Measurements from ENCODE around the gene FKBP1A. TPM values are rescaled to one million over a fixed set of nuclear protein-coding genes. Genes with fewer than 3 reads are reported as not detected.

Gene FKBP1A
- total RNA-seq, 1 experiment from 2014 or later: 209 TPM

DNA sequence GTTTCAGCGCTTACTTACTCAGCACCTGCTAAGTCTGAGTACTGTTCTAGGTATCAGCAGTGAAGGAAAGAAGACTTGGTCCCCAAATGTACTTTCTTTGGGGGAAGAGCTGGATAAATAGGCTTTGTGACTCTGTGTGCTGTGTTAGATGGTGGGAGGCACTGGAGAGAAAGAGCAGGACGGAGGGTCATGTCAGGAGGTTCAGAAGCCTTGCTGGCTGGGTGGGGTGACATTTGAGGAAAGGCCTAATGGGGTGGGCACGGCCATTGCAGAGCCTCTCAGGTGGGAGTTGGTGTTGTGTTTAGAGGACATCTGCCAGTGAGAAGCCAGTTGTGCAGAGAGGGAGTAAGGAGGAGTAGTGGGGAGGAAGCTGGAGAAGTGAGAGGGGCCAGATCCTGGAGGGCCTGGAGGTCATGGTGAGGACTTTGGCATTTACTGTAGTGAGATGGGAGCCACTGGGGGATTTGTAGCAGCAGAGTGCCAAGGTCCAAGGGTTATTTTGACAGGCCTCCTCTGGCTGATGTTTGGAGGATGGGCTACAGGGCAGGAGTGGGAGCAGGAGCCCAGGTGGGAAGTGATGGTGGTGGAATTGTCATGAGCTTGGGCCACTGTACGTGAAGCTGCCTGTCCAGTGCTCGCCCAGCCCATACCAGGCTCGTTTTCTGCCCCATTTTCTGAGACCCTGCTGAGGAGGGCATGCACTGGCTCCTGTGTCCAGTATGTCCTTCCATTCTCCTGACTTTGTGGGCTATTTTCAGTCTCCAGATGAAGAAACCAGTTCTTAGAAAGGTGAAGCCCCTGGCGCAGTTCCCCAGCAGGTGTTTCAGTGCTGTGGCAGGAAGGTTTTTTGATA, 64.8 kb downstream of the FKBP1A start:
- CTCF ChIA-PET: interaction anchor here (0.7 to 5.2 kb wide), 7 partner anchors 8 to 256 kb away, joined by 3 to 34 read pairs (median 4); partner anchors contain the start of gene NSFL1C
- Mint-ChIP-seq H3K4me1 (ENCODE audit: insufficient read depth, unreplicated experiment) (peaks cover 28% of the 10 kb centered on the region), H3K36me3 (ENCODE audit: insufficient read depth, unreplicated experiment) (peaks cover 4% of the 10 kb centered on the region), H3K9me3 (ENCODE audit: unreplicated experiment) (no peaks in the 10 kb centered on the region), H3K4me3 (ENCODE audit: unreplicated experiment) (no peak overlapping the region), H3K27ac (ENCODE audit: low read depth, unreplicated experiment) (no peak overlapping the region), H3K27me3 (ENCODE audit: insufficient read depth, unreplicated experiment) (no peaks in the 10 kb centered on the region)
- TF ChIP-seq, protein P1, sequence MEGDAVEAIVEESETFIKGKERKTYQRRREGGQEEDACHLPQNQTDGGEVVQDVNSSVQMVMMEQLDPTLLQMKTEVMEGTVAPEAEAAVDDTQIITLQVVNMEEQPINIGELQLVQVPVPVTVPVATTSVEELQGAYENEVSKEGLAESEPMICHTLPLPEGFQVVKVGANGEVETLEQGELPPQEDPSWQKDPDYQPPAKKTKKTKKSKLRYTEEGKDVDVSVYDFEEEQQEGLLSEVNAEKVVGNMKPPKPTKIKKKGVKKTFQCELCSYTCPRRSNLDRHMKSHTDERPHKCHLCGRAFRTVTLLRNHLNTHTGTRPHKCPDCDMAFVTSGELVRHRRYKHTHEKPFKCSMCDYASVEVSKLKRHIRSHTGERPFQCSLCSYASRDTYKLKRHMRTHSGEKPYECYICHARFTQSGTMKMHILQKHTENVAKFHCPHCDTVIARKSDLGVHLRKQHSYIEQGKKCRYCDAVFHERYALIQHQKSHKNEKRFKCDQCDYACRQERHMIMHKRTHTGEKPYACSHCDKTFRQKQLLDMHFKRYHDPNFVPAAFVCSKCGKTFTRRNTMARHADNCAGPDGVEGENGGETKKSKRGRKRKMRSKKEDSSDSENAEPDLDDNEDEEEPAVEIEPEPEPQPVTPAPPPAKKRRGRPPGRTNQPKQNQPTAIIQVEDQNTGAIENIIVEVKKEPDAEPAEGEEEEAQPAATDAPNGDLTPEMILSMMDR (IDR thresholded peaks at IDR 0.05; ENCODE audit: unreplicated experiment): no peak
- DNase-seq (ENCODE audit: unreplicated experiment): no peak
- intact Hi-C loops (cut with micrococcal nuclease): no loop called here
- POLR2A ChIA-PET: interaction anchor here (0.7 to 10.7 kb wide), 27 partner anchors 9 to 209 kb away, joined by 3 to 184 read pairs (median 5); partner anchors contain the start of genes FKBP1A, NSFL1C and PSMF1
- no TSS peak for BruUV-seq (replicated peaks)

DNA sequence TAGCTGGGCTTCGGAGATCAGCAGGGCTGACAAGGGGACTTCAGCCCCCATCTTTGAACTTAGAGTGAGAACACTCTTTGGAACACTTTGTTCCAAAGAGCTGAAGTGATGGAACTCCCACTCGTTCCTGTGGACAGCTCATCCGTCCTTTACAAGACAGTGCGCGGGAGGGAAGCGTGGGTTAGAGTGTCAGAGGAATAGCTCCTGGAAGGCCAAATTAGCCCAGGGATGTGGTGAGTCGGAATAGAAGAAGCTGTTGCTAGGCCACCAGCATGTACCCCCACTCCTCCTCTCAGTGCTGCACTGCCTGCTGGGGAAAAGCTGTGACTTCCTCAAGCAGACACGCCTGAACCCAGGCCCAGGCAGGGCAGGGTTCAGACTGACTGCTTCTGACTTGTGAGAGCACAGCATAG, 65.6 kb downstream of the FKBP1A start:
- intact Hi-C loops (cut with micrococcal nuclease): no loop called here
- no peak overlapping the region for H3K4me3 Mint-ChIP-seq (ENCODE audit: unreplicated experiment)
- H3K36me3 Mint-ChIP-seq (ENCODE audit: insufficient read depth, unreplicated experiment): no peaks in the 10 kb centered on the region
- no peaks in the 10 kb centered on the region for H3K9me3 Mint-ChIP-seq (ENCODE audit: unreplicated experiment)
- H3K27ac Mint-ChIP-seq (ENCODE audit: low read depth, unreplicated experiment): no peak overlapping the region
- no peaks in the 10 kb centered on the region for H3K27me3 Mint-ChIP-seq (ENCODE audit: insufficient read depth, unreplicated experiment)
- no peak for DNase-seq (ENCODE audit: unreplicated experiment)
- BruUV-seq (replicated peaks): no TSS peak
- peaks cover 32% of the 10 kb centered on the region for H3K4me1 Mint-ChIP-seq (ENCODE audit: insufficient read depth, unreplicated experiment)
- POLR2A ChIA-PET: interaction anchor here (0.5 to 10.7 kb wide), 20 partner anchors 9 to 400 kb away, joined by 3 to 184 read pairs (median 4); partner anchors contain the start of genes FKBP1A, NSFL1C and PSMF1
- TF ChIP-seq, protein P1 (IDR thresholded peaks at IDR 0.05; ENCODE audit: unreplicated experiment): no peak
- CTCF ChIA-PET: interaction anchor here (0.7 to 5.2 kb wide), 7 partner anchors 9 to 177 kb away, joined by 3 to 34 read pairs (median 4); partner anchors contain the start of gene NSFL1C

DNA sequence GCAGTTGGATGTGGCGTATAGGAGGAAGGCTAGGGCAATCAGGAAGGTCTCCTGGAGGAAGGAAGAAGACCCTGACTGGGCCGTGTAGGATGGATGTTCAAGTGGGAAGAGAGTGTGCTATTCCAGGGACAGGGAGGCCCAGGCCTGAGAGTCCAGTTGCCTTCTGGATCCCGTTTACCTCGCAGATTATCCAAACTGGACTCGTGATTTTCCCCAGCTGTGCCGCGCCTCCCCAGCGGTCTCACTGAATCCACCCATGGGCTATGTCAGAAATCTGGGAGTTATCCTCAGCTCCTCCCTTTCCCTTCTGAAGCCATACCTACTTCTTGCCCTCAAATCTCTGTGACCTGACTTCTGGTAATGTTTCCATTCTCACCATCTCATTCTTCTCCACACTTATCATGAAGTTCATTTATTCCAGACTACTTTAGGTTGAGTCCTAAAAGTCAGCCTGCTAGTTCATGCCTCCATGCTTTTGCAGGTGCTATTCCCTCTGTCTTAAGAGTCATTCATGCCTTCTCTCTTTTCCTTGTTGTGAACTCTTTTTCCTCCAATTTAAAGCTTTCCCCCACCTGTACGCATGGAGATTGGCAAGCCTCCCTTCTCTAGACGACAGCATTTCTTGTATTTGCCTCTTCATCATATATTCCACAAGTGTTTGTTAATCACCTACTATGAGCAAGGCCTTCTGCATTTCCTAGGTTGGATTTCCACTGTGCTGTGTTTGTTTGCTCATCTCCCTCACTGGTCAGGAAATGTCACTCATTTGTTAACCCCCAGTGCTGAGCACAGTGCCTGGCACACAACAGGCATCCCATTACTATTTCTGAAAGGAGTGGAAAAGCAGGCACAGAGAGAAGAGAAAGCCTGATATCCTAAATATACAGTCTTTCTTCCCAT, 66.6 kb downstream of the FKBP1A start:
- intact Hi-C loops (cut with micrococcal nuclease): no loop called here
- Mint-ChIP-seq H3K4me3 (ENCODE audit: unreplicated experiment) (no peak overlapping the region), H3K27me3 (ENCODE audit: insufficient read depth, unreplicated experiment) (no peaks in the 10 kb centered on the region), H3K36me3 (ENCODE audit: insufficient read depth, unreplicated experiment) (no peaks in the 10 kb centered on the region), H3K27ac (ENCODE audit: low read depth, unreplicated experiment) (no peak overlapping the region), H3K4me1 (ENCODE audit: insufficient read depth, unreplicated experiment) (peaks cover 35% of the 10 kb centered on the region), H3K9me3 (ENCODE audit: unreplicated experiment) (no peaks in the 10 kb centered on the region)
- POLR2A ChIA-PET: interaction anchor here (0.5 to 10.7 kb wide), 45 partner anchors 9 to 992 kb away, joined by 3 to 184 read pairs (median 4); partner anchors contain the start of genes FKBP1A, NSFL1C, PSMF1 and RAD21L1
- BruUV-seq (replicated peaks): no TSS peak
- CTCF ChIA-PET: interaction anchor here (0.8 to 5.2 kb wide), 3 partner anchors 45 to 178 kb away, joined by 4 to 34 read pairs (median 8); no protein-coding TSS in a partner anchor
- TF ChIP-seq, protein P1 (IDR thresholded peaks at IDR 0.05; ENCODE audit: unreplicated experiment): no peak
- no peak for DNase-seq (ENCODE audit: unreplicated experiment)

All from MCF 10A (cell line).